Thoracic aorta endothelial cell (primary cell): ENCODE data around the gene MBD5. TPM values are rescaled to one million over a fixed set of nuclear protein-coding genes. Genes with fewer than 3 reads are reported as not detected.

Source experiments
- small RNA-seq: library from RNA; depleted of rRNA; stranded (forward); fragments of <200 nt; gene quantifications from one replicate; pipeline ENCODE3, GENCODE V24; 2012
- total RNA-seq: library from RNA; depleted of rRNA; stranded (reverse); fragments of >200 nt; gene quantifications from 2 replicates; pipeline ENCODE4 v1.2.3, GENCODE V29; 2012

MBD5 gene
- 35.1 and 36.8 TPM in 2 replicates for total RNA-seq

DNA sequence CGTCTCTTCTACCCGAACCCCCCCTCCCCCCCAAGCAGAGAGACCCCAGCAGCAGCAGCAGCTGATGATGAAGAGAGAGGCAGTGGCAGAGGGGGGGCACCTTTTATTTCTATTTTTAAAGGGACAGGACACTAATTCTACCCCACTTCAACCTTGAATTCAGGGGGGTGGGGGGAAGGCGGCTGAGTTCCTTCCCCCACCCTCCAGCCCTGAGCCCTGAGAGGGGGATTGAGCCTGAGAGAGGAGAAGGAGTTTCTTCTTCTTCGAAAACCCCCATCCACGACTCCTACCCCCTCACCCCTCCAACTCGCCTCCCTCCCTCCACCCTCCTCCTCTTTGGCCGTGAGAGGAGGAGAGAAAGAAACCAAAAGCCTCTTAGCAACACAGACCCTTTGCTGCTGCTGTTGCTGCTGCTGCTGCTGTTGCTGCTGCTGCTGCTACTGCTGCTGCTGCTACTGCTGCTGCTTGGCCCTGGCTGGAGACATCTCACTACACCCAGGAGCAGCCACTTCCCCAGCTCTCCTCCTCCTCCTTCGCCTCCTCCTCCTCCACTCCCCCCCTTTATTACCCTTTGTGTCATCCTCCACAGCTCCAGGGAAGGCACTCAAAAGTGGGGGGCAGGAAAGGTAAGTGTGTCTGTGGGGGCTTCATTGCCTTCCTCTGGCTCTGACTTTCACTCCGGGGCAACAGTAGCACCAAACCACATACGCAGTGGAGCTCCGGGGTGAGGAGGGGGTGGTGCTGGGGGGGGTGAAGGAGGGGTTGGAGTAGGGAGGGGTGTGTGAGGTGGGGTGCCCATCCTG, at the start of gene MBD5:
Gene MBD5, plus strand, starts transcription at position 33 of the 803 bp plus-strand sequence.

DNA sequence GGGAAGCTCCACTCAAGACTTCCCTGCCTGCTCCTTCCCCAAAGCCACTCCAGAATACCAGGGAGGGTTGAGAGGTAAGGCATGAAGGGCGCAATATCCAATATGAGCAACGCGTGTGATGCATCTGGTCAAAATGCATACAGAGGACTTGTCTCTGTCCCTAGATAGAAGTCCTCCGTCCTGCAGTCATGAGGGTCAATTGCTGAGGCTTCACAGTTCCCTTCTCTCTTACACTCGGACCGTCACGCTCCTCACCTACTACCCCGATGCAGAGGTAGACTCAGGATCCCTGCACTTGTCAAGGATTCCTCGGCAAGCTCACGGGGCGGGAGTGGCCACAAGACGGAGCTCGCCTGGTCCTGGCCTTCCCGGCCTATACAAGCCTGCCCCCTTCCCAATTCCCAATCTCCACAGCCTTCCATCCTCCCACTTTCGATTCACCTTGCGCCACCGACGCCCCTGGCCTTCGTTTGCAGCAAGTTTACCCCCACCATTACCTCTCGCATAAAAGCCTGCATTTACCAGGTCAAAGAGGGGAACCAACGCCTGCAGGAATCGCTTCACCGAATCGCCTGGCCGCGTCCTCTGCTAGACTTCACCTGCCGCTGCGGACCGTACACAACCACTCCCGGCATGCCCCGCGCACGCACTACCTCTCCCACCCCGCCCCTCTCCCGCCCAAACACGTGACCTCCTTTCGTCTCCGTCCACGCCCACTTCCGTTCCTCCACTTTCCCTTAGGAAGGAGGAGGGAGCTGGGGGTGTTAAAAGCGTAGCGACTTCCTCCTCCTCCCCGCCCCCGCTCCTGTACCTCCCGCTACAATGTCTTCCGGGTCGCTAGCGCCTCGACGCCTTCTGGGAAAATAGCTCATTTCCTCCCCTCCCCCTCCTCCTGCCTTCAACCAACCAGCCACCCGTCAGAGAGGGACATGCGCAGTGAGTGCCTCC, 506 bp upstream of the MBD5 start, which contains the start of gene ORC4:
Gene ORC4, minus strand, starts transcription at position 627 of the 948 bp plus-strand sequence. CDS start 44,779 bp downstream, outside the sequence.

Small RNAs within 50 kb of the gene (small RNA-seq; reads per million reads assigned to genes)
- gene RF00554: not detected

Other genes with a start within 250 kb of the MBD5 start
- gene ACVR2A, start 176.1 kb upstream of the MBD5 start, total RNA-seq: 16.1 and 18.8 TPM in 2 replicates
- gene ORC4, start 354 bp upstream of the MBD5 start, total RNA-seq: 39.6 and 79.5 TPM in 2 replicates